HL-60 (cell line): ENCODE measurements around the gene UCHL3.

Experiments
- POLR2AphosphoS5 ChIP-seq: IDR thresholded peaks from 2 replicates; pipeline ENCODE4 v1.6.1; 2012; ENCODE audit warnings: low read depth
- TF ChIP-seq, protein P1 (sequence below): IDR thresholded peaks from one replicate; pipeline ENCODE4 v1.5.1; 2011; ENCODE audit warnings: low read length, control low read depth, inconsistent platforms; ENCODE audit not compliant: insufficient read depth
- TF ChIP-seq, protein P2 (sequence below): IDR thresholded peaks from 2 replicates; pipeline ENCODE4 v1.6.1; 2012; ENCODE audit warnings: low read depth; ENCODE audit not compliant: insufficient replicate concordance

DNA sequence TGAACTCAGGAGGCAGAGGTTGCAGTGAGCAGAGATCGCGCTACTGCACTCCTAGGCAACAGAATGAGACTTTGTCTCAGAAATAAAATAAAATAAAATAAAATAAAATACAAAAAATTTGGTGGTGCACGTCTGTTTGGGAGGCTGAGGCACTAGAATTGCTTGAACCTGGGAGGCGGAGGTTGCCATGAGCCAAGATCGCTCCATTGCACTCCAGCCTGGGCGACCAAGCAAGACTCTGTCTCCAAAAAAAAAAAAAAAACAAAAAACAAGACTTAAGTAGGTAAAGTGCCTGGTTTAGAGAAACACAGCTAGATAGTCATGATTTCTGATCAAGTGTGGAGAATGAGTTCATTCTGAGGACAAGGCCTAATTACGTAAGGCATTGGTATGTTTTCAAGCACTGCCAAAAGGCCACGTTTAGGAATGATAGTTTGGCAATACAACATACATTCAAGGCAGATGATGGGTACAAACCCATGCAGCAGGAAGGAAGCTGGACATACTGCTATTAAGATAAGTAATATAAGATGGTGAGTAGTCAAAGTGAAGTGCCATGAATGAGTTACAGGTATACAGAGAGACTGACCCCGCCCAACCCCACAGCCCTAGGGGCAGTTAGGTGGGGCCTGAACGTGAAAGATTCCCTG lies 4.8 kb upstream of the UCHL3 start:
- TF ChIP-seq, protein P1, sequence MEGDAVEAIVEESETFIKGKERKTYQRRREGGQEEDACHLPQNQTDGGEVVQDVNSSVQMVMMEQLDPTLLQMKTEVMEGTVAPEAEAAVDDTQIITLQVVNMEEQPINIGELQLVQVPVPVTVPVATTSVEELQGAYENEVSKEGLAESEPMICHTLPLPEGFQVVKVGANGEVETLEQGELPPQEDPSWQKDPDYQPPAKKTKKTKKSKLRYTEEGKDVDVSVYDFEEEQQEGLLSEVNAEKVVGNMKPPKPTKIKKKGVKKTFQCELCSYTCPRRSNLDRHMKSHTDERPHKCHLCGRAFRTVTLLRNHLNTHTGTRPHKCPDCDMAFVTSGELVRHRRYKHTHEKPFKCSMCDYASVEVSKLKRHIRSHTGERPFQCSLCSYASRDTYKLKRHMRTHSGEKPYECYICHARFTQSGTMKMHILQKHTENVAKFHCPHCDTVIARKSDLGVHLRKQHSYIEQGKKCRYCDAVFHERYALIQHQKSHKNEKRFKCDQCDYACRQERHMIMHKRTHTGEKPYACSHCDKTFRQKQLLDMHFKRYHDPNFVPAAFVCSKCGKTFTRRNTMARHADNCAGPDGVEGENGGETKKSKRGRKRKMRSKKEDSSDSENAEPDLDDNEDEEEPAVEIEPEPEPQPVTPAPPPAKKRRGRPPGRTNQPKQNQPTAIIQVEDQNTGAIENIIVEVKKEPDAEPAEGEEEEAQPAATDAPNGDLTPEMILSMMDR: no peak
- no peak for TF ChIP-seq POLR2AphosphoS5
- TF ChIP-seq, protein P2, sequence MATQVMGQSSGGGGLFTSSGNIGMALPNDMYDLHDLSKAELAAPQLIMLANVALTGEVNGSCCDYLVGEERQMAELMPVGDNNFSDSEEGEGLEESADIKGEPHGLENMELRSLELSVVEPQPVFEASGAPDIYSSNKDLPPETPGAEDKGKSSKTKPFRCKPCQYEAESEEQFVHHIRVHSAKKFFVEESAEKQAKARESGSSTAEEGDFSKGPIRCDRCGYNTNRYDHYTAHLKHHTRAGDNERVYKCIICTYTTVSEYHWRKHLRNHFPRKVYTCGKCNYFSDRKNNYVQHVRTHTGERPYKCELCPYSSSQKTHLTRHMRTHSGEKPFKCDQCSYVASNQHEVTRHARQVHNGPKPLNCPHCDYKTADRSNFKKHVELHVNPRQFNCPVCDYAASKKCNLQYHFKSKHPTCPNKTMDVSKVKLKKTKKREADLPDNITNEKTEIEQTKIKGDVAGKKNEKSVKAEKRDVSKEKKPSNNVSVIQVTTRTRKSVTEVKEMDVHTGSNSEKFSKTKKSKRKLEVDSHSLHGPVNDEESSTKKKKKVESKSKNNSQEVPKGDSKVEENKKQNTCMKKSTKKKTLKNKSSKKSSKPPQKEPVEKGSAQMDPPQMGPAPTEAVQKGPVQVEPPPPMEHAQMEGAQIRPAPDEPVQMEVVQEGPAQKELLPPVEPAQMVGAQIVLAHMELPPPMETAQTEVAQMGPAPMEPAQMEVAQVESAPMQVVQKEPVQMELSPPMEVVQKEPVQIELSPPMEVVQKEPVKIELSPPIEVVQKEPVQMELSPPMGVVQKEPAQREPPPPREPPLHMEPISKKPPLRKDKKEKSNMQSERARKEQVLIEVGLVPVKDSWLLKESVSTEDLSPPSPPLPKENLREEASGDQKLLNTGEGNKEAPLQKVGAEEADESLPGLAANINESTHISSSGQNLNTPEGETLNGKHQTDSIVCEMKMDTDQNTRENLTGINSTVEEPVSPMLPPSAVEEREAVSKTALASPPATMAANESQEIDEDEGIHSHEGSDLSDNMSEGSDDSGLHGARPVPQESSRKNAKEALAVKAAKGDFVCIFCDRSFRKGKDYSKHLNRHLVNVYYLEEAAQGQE: no peak
